Prostate gland (tissue), 2 donors: Measurements from ENCODE around the gene LALBA. TPM values are rescaled to one million over a fixed set of nuclear protein-coding genes. Genes with fewer than 3 reads are reported as not detected.
"Not testable (repeated sequence)": the region's sequence is repeated elsewhere in the genome, so short reads cannot be mapped to it uniquely, and the experiment has no call there.

Experiments used
- DNase-seq: peaks from one replicate; pipeline ENCODE4 v3.0.0-alpha.2; 2019; ENCODE audit warnings: low spot score
- H3K27ac ChIP-seq, 2 donors: fragments of 200-600 bp; sonication (generic); 2 replicates each; pipeline ENCODE4 v1.5.1; 2017 to 2019
- H3K27me3 ChIP-seq: fragments of 200-600 bp; sonication (generic); replicated peaks from 2 replicates; pipeline ENCODE4 v1.5.1; 2019; ENCODE audit not compliant: insufficient read depth
- H3K36me3 ChIP-seq, 2 donors: fragments of 200-600 bp; sonication (generic); 1 replicate in 1 of 2; 2 replicates in 1 of 2; pipeline versions ENCODE4 v1.5.1 to v1.8.1; 2017 to 2019
- H3K4me1 ChIP-seq: fragments of 200-600 bp; sonication (generic); replicated peaks from 2 replicates; pipeline ENCODE4 v1.5.1; 2019
- H3K4me3 ChIP-seq, 2 donors: fragments of 200-600 bp; sonication (generic); 2 replicates each; pipeline ENCODE4 v1.5.1; 2017 to 2019
- H3K9me3 ChIP-seq: fragments of 200-600 bp; sonication (generic); 2 replicates; pipeline ENCODE4 v1.5.1; 2017
- POLR2A ChIP-seq: fragments of 450-650 bp; IDR thresholded peaks from one replicate; pipeline ENCODE4 v1.6.1; 2016; ENCODE audit warnings: antibody characterized with exemption, mild to moderate bottlenecking
- POLR2AphosphoS5 ChIP-seq: sonication (generic); formaldehyde crosslinking; IDR thresholded peaks from one replicate; pipeline ENCODE4 v1.6.1; 2017; ENCODE audit warnings: antibody characterized with exemption
- WGBS: methylation state at CpG from one replicate; pipeline ENCODE4 v1.1.5; 2018; 5-methylcytosine and 5-hydroxymethylcytosine counted together
- intact Hi-C: fragments of 100-400 bp; cut with DNase I; formaldehyde crosslinking; loops from one replicate; pipeline ENCODE4 v1.14.2; 2022
- total RNA-seq, 2 donors: library from RNA; depleted of rRNA; stranded (reverse); fragments of >200 nt; gene quantifications; one replicate each; pipeline ENCODE4 v1.1.0, GENCODE V29; 2016
- TF ChIP-seq, protein P1 (sequence below), 4 experiments: fragments of 200-600 bp in 2 of 4; fragments of 450-650 bp in 2 of 4; sonication (generic) in 2 of 4; IDR thresholded peaks; 1 replicate in 3 of 4; 2 replicates in 1 of 4; pipeline ENCODE4 v1.5.1; 2016 to 2019; ENCODE audit warnings: antibody characterized with exemption in 4 of 4, mild to moderate bottlenecking in 2 of 4, moderate library complexity in 2 of 4

LALBA gene
- total RNA-seq, 2 donors from 2014 or later, result 1.6 TPM; not detected in 1

DNA sequence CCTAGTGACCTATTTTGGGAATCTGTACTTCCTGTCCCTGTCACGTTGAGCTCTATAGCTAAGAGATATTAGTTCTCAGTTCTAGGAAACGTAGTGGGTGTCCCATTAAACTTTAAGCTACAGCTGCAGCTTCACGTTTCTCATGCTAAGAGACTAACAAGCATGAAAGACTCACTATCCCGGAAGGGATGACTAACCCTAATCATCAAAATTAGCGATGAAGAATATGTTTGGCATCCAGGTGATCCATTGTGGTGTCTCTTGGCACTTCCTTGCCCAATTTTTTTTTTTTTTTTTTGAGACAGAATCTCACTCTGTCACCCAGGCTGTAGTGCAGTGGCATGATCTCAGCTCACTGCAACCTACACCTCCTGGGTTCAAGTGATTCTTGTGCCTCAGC, 11.0 kb upstream of the LALBA start:
- no peaks in the 10 kb centered on the region for H3K4me1 ChIP-seq
- 58% methylated on average over 5 of the region's 5 CpGs for WGBS
- H3K36me3 ChIP-seq, result no peaks in the 10 kb centered on the region
- H3K9me3 ChIP-seq, result no peaks in the 10 kb centered on the region
- no peaks in the 10 kb centered on the region for H3K27me3 ChIP-seq
- TF ChIP-seq POLR2AphosphoS5, result no peak
- TF ChIP-seq, protein P1, sequence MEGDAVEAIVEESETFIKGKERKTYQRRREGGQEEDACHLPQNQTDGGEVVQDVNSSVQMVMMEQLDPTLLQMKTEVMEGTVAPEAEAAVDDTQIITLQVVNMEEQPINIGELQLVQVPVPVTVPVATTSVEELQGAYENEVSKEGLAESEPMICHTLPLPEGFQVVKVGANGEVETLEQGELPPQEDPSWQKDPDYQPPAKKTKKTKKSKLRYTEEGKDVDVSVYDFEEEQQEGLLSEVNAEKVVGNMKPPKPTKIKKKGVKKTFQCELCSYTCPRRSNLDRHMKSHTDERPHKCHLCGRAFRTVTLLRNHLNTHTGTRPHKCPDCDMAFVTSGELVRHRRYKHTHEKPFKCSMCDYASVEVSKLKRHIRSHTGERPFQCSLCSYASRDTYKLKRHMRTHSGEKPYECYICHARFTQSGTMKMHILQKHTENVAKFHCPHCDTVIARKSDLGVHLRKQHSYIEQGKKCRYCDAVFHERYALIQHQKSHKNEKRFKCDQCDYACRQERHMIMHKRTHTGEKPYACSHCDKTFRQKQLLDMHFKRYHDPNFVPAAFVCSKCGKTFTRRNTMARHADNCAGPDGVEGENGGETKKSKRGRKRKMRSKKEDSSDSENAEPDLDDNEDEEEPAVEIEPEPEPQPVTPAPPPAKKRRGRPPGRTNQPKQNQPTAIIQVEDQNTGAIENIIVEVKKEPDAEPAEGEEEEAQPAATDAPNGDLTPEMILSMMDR (IDR thresholded peaks at IDR 0.05), result no peak
- TF ChIP-seq POLR2A, result no peak
- intact Hi-C loops, result no loop called here
- H3K27ac ChIP-seq, result no peak overlapping the region
- DNase-seq, result no peak
- H3K4me3 ChIP-seq, result no peak overlapping the region

DNA sequence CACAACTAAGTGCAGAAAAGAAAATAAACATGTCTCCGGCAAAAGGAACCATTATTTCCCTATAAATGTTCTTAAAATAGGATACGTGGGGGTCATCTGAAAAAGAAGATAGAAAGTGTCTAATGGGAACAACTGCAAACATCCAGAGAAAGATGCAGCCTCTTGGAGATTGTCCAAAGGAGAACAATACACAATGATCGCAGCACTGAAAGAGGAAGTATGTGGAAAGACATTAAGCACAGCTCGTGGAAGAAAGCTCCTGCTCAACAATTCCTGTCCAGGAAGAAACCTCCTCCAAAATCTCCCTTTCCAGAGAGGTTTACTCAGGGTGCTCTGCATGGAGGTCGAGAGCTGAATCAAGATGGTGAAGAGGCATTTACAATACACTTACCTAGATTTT, 2.5 kb upstream of the LALBA start:
- TF ChIP-seq, protein P1 (IDR thresholded peaks at IDR 0.05), result no peak
- no peak for TF ChIP-seq POLR2AphosphoS5
- no peak for TF ChIP-seq POLR2A
- Histone ChIP-seq H3K9me3 (no peaks in the 10 kb centered on the region), H3K4me1 (no peaks in the 10 kb centered on the region), H3K27ac (no peak overlapping the region), H3K36me3 (no peaks in the 10 kb centered on the region), H3K27me3 (no peaks in the 10 kb centered on the region), H3K4me3 (no peak overlapping the region)
- intact Hi-C loops, result no loop called here
- 12% methylated on average over 5 of the region's 5 CpGs for WGBS
- no peak for DNase-seq

DNA sequence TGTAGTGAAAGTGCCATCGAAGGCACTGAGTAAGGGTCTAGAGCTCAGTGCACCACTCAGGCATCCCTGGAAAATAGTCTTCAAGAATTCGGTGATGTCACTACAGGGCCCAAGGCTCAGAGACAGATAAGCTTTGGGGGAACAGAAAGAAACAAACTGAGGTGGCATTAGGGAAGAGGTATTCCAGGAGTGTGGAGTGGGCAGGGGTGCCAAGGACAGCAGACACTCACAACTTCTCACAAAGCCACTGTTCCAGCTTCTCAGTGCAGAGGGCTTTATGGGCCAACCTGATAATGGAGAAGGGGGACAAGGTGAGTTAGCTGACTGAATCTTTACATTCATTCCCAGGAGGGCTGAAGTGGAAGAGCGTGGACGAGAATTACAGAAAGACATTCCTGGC, 2.1 kb downstream of the LALBA start:
- Histone ChIP-seq H3K27ac (no peak overlapping the region), H3K4me1 (no peaks in the 10 kb centered on the region), H3K36me3 (no peaks in the 10 kb centered on the region), H3K27me3 (no peaks in the 10 kb centered on the region), H3K4me3 (no peak overlapping the region), H3K9me3 (no peaks in the 10 kb centered on the region)
- intact Hi-C loops, result no loop called here
- TF ChIP-seq, protein P1 (IDR thresholded peaks at IDR 0.05), result no peak
- TF ChIP-seq POLR2A (no peak), POLR2AphosphoS5 (no peak)
- 94% methylated on average over 4 of the region's 4 CpGs for WGBS
- no peak for DNase-seq

DNA sequence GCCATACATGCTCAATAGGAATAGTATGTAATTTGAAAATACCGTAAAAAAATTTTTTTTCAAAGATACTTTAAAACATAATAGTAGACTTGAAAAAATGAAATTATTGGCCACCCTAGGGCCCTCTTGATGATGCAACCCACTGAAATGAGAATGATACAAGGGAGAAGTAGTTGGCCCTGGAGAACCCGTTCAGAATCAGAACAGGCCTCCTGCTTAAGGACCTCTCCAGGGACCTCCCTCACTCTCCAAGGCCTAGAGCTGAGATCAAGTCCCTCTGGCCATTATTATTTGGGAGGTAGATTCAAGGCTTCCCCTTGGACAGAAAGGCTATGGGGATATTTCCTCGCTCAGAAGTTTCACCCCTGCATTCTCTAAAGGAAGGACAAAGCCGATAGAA, 11.9 kb downstream of the LALBA start:
- 80% methylated on average over 4 of the region's 4 CpGs for WGBS

DNA sequence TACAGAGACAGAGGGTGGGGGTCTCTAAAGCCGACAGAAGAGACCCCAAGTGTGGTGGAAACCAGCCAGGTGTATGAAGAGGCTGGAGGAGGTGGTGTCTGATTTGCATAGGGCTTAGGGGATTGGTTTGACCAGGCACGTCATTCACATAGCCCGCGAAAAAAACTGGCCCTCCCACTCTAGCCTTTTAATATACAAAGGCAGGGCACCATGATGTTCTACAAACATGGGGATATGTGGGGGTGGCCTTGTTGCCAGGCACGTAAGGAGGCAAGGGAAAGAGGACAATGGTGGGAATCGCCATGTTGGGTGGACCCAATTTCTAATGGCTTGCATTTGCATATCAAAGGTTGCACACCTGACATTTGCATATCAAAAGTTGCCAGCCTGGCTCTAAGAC, 13.2 kb downstream of the LALBA start:
- WGBS, result 79% methylated on average over 6 of the region's 6 CpGs
- TF ChIP-seq, protein P1 (IDR thresholded peaks at IDR 0.05), result no peak
- no peak for TF ChIP-seq POLR2AphosphoS5
- TF ChIP-seq POLR2A, result no peak

More for the DNA sequence above, 11.9 kb downstream of the LALBA start:
- no peak overlapping the region for H3K27ac ChIP-seq
- TF ChIP-seq POLR2AphosphoS5 (no peak), POLR2A (no peak)
- TF ChIP-seq, protein P1 (IDR thresholded peaks at IDR 0.05), result no peak
- no peak overlapping the region for H3K4me3 ChIP-seq
- H3K27me3 ChIP-seq, result no peaks in the 10 kb centered on the region
- H3K9me3 ChIP-seq, result no peaks in the 10 kb centered on the region
- DNase-seq, result no peak
- no peaks in the 10 kb centered on the region for H3K36me3 ChIP-seq
- intact Hi-C loops, result no loop called here
- no peaks in the 10 kb centered on the region for H3K4me1 ChIP-seq

DNA sequence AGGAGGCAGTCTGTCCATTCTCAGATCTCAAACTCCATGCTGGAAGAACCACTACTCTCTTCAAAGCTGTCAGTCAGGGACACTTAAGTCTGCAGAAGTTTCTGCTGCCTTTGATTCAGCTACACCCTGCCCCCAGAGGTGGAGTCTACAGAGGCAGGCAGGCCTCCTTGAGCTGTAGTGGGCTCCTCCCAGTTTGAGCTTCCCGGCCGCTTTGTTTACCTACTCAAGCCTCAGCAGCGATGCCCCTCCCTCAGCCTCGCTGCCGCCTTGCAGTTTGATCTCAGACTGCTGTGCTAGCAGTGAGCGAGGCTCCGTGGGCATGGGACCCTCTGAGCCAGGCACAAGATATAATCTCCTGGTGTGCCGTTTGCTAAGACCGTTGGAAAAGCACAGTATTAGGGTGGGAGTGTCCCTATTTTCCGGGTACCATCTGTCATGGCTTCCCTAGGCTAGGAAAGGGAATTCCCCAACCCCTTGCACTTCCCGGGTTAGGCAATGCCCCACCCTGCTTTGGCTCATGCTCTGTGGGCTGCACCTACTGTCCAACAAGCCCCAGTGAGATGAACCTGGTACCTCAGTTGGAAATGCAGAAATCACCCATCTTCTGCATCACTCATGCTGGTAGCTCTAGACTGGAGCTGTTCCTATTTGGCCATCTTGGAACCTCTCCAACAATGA, 16.0 kb downstream of the LALBA start:
- H3K36me3 ChIP-seq, intact Hi-C loops, H3K4me3 ChIP-seq, DNase-seq, H3K9me3 ChIP-seq, H3K27me3 ChIP-seq, H3K4me1 ChIP-seq, H3K27ac ChIP-seq: not testable (repeated sequence)
- 48% methylated on average over 11 of the region's 11 CpGs for WGBS

More for the DNA sequence above, 13.2 kb downstream of the LALBA start:
- Histone ChIP-seq H3K4me1 (no peaks in the 10 kb centered on the region), H3K36me3 (no peaks in the 10 kb centered on the region), H3K27ac (no peak overlapping the region), H3K9me3 (no peaks in the 10 kb centered on the region), H3K27me3 (no peaks in the 10 kb centered on the region), H3K4me3 (no peak overlapping the region)
- intact Hi-C loops, result no loop called here
- no peak for DNase-seq

DNA sequence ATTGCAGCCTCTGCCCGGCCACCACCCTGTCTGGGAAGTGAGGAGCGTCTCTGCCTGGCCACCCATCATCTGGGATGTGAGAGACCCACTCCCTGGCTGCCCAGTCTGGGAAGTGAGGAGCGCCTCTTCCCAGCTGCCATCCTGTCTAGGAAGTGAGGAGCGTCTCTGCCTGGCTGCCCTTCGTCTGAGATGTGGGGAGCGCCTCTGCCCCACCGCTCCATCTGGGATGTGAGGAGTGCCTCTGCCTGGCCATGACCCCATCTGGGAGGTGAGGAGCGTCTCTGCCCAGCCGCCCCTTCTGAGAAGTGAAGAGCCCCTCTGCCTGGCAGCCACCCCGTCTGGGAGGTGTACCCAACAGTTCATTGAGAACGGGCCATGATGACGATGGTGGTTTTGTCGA, 18.2 kb downstream of the LALBA start:
- H3K27me3 ChIP-seq, H3K27ac ChIP-seq, H3K9me3 ChIP-seq, H3K4me1 ChIP-seq, H3K4me3 ChIP-seq, DNase-seq, intact Hi-C loops, H3K36me3 ChIP-seq: not testable (repeated sequence)
- WGBS, result 84% methylated on average over 11 of the region's 13 CpGs
